ENCODE measurements around the gene PFDN6.

The PFDN6 gene

DNA sequence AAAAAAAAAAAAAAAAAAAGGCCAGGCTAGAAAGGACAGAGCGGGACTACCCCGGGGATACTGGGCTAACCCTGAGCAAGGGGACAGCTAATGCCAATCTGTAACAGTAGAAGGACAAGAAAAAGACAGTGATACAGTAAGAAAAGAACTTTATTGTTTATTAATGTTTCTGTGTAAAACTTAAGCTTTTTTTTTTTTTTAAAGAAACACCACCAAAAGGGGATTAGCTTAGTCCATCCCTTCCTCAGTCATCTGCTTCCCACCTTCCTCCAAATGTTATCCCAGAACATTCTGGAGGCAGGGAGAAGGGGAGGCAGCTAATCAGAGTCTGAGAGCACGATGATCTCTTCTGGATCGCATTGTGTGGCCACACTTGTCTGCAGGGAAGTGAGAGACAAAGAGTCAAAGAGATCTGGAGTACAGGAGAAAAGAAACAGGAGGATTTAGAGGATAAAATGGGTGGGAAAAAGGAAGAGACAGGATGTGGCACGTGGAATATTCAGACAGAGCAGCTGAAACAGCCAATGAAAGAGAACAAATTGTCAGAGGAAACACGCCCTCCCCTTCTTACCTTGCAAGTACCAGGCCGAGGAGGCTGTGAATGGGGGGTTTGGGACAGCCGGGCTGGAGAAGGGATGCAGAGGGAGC, 29.1 kb downstream of the PFDN6 start:
- DNase-seq = no peak

DNA sequence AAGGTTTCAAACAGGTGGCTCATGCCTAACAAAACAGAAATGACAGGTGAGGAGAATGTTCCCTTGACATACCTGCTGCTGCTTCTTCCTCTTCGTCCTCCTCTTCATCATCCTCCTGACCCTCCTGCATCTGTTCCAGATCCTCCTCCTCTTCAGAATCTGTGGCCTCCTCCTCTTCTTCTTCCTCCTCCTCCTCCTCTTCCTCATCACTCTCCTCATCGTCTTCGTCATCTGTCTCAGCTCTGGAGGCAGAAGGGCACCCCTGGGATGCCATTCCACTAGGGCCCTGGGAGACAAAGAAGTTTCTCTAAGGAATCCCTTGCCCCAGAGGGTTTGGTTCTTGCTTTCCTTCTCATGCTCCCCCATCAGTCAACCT, 30.5 kb downstream of the PFDN6 start:
- no peak for DNase-seq

DNA sequence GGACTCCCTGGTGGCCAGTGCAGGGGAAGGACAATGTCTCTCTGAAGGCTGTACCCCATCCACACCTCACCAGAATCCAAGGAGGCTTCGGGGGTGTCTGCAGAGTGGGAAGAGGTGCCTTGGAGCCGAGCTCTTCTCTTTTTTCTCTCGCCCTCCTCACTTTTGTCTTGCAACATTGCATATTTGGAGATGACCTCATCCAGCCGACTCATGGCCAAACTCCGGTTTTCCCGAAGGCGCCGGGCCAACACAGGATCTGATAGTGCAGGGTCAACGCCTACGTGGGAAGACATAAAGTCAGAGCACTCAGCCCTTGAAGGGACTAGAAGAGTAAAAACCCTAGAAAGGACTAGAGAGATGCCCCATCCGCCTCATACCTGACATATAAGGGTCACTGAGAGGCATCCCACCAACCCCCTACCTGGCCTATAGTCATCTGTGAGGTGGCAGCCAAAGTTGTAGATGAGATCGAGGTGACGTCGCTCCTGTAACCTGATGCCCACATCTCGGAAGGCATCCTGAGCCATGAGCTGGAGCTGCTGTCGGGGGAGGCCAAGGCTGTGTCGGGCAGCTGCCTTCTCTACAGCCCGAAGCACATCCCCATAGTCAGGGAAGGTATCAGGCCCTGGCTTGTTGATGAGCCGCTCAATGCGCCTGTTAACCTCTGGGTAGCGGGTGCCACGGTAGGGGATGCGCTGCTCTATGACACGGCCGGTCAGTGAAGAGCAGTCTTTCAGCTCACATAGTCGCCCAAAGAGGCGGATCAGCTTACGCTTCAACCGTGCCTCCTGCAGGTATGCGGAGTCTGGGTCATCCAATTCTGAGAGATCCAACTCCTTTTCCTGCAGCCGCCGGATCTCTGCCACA, 31.1 kb downstream of the PFDN6 start:
- no peak for DNase-seq

DNA sequence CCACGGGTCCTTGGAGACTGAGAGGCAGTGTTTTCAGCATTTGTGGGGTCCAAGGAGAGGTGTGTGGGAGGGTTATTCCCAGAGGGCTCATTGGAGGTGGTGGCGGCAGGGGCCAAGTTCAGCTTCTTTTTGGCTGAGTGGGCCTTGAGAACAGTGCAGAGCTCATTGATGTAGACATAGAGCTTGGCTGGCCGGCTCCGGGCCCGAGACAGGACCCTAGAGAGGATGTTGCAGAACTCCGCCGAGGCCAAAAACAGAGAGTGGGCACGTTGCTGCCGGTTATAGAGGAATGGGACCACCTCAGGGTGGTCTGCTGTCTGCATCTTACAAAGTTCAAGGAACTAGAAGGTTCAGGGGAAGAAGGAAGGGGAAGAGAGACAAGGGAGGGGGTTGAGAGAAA, 31.8 kb downstream of the PFDN6 start:
- DNase-seq = no peak

DNA sequence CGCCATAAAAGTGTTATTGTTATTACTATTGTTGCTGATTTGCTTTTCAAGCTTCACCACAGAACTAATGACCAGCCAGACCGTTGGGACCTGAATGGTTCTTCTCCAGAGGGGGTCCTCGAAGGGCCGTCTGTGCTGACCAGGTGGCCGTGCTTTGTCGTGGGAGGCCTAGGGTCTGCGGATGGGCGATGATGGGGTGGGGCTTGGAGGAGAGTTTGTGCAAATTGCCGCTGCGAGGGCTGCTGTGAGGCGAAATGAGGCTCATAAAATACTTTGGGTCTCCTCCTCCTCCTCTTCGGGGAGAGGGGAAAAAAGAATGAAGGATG, 34.2 kb downstream of the PFDN6 start:
- DNase-seq = no peak

DNA sequence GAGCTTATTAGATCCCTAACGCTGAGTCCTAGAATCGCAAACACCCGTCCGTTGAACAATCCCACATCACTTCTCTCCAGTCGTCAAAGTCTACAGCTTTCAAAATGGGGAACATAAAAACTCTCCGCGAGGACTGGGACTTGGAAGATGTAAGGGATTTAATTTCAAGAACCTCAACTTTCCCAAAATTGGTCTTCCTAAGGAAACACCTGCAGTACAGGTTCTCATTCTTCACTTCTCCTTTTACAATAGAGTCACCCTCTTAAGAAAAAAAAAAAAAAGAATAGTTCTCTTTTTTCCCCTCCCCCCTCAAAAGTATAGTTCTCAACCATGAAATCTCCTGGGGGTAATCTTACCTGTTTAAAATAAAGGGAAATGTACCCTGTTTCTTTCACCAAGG, 34.7 kb downstream of the PFDN6 start:
- DNase-seq = no peak

DNA sequence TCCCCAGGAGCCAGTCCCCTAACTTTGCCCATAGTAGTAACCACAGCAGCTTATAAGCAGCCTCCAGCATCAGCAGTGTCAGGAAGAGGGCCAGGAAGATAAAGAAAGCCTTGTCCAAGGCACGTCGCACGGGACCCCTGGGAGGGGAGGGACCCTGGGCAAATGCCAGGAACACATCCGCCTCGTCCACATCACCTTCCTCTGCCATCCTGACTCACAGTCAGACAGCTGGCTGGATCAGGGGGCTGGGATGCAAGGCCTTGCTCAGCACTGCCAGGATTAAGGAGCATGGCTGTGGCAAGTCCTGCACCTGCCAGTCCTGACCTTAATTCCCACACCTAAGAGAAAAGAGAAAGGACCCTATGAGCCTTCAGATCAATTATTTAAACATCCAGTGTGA, 39.7 kb downstream of the PFDN6 start:
- no peak for DNase-seq

DNA sequence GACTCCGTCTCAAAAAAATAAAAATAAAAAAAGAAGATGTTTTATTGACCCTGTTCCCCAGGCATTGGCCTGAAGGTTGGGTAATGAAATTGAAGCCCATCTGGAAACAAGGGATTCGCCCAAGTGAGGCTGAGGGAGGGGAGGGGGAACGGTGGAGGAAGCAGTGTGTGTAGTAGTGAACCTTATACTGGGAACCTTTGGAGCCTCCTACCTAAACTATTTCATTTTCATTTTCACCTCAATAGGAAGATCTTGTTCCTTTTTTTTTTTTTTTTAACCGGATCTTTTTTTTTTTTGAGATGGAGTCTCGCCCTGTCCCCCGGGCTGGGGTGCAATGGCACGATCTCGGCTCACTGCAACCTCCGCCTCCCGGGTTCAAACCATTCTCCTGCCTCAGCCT, 41.3 kb downstream of the PFDN6 start:
- no peak for DNase-seq

DNA sequence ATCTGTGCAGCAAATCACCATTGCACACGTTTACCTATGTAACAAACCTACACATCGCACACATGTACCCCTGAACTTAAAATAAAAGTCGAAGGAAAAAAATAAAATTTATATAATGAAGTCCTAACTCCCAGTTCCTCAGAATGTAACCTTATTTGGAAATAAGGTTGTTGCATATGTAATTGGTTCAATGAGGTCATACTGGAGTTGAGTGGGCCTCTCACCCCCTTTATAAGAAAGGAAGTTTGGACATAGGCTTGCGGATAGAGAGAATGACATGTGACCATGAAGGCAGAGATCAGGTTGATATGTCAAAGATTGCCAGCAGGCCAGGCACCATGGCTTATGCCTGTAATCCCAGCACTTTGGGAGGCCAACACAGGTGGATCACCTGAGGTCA, 44.3 kb downstream of the PFDN6 start:
- DNase-seq = no peak

DNA sequence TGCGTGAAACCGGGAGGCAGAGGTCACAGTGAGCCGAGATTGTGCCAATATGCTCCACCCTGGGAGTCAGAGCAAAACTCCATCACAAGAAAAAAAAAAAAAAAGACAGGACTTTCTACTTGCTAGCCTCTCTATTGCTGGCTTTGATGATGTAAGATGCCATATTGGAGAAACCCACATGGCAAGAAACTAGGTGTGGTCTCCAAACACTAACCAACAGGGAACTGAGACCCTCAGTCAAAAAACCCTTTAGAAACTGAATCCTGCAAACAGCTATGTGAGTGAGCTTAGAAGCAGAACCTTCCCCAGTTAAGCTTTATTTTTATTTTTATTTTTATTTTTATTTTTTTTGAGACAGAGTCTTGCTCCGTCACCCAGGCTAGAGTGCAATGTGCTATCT, 46.5 kb downstream of the PFDN6 start:
- no peak for DNase-seq

DNA sequence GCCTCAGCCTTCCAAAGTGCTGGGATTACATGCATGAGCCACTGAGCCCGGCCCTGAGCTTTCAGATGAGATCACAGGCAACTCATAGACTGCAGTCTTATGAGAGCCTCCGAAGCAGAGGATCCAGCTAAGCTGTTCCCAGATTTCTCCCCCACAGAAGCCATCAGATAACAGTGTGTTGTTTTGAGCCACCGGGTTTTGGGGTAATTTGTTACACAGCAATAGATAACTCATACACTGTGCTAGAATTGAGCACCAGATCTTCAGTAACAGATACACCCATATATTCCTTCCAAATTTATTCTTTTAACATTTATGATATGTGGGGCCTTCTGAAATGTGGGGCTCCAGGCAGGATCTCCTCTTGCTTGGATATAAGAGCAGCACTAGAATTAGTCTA, 47.1 kb downstream of the PFDN6 start:
- no peak for DNase-seq

DNA sequence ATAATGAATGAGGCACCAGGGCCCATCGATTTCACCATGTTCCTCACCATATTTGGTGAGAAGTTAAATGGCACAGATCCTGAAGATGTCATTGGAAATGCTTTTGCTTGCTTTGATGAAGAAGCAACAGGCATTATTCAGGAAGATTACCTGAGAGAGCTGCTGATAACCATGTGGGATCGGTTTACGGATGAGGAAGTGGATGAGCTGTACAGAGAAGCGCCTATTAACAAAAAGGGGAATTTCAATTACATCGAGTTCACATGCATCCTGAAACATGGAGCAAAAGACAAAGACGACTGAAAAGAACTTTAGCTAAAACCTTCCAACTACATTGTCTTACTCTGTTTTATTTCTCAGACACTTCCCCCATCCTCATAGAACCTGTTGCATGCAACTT, 49.8 kb downstream of the PFDN6 start:
- DNase-seq = no peak
